Measurements from ENCODE around the gene CCDC102B. TPM values are rescaled to one million over a fixed set of nuclear protein-coding genes. Genes with fewer than 3 reads are reported as not detected.

Gene CCDC102B
- total RNA-seq, 1 donor from 2014 or later: 6.1 TPM

DNA sequence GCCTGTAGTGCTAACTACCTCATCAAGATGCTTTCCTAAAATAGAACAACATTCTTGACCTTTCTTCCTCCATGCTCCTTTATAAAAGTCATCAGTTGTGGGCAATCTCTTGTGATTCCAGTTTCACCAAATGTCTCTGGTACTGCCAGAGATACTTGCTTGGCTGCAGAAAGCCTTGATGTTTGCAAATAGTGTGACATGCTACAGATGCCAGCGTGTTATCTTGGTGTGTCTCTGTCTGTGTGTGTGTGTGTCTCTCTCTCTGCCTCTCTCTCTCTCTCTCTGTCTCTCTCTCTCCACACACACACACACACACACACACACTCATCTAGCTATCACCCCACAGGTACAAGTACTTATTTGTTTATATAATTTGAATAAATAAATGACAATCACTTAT, 146.9 kb downstream of the CCDC102B start:
- Histone ChIP-seq H3K4me3 (no peak overlapping the region), H3K9me3 (replicated peaks) (no peaks in the 10 kb centered on the region), H3K4me1 (peaks cover 11% of the 10 kb centered on the region), H3K27ac (replicated peaks) (no peak overlapping the region), H3K27me3 (ENCODE audit: low read depth) (no peaks in the 10 kb centered on the region), H3K36me3 (no peaks in the 10 kb centered on the region)
- TF ChIP-seq, protein P1, sequence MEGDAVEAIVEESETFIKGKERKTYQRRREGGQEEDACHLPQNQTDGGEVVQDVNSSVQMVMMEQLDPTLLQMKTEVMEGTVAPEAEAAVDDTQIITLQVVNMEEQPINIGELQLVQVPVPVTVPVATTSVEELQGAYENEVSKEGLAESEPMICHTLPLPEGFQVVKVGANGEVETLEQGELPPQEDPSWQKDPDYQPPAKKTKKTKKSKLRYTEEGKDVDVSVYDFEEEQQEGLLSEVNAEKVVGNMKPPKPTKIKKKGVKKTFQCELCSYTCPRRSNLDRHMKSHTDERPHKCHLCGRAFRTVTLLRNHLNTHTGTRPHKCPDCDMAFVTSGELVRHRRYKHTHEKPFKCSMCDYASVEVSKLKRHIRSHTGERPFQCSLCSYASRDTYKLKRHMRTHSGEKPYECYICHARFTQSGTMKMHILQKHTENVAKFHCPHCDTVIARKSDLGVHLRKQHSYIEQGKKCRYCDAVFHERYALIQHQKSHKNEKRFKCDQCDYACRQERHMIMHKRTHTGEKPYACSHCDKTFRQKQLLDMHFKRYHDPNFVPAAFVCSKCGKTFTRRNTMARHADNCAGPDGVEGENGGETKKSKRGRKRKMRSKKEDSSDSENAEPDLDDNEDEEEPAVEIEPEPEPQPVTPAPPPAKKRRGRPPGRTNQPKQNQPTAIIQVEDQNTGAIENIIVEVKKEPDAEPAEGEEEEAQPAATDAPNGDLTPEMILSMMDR (IDR thresholded peaks at IDR 0.05; ENCODE audit: borderline replicate concordance): no peak
- intact Hi-C loops (cut with micrococcal nuclease): no loop called here
- no peak for DNase-seq

DNA sequence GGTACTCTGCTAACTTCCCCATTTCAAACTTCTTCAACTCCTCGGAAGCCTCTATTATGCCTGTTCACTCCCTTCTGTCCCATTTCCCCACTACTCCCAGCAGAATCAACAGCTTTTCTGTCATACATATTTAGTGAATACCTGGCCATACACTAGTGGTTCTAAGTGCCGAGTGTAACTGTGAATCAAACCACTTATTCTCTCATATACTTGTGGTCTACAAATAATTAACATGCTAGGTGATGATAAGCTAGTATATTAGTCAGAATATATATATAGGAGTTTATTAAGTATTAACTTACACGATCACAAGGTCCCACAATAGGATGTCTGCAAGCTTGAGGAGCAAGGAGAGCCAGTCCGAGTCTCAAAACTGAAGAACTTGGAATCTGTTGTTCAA, 150.7 kb downstream of the CCDC102B start:
- no peaks in the 10 kb centered on the region for H3K36me3 ChIP-seq
- intact Hi-C loops (cut with micrococcal nuclease): no loop called here
- H3K4me3 ChIP-seq: no peak overlapping the region
- no peak overlapping the region for H3K27ac ChIP-seq (replicated peaks)
- TF ChIP-seq, protein P1 (IDR thresholded peaks at IDR 0.05; ENCODE audit: borderline replicate concordance): no peak
- no peaks in the 10 kb centered on the region for H3K27me3 ChIP-seq (ENCODE audit: low read depth)
- no peak for DNase-seq
- peaks cover 11% of the 10 kb centered on the region for H3K9me3 ChIP-seq (replicated peaks)
- H3K4me1 ChIP-seq: peaks cover 11% of the 10 kb centered on the region

DNA sequence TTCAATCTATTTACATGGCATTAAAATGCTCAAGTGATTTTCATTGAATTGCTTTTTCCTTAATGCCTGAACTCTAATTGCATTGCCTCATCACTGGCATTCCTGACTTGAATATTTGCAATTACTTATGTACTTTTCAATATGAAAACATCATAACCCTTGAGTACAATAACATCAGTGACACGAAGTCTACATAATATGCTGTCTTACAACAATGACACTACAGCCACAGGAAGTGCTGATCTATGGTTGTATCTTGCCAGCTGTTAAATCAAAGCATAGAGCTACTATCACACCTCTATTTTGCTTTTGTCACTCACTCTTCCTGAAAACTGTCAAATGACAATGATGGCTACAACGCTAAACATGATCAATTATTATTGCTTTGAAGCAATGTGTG, 156.9 kb downstream of the CCDC102B start:
- Histone ChIP-seq H3K36me3 (no peaks in the 10 kb centered on the region), H3K4me3 (no peak overlapping the region), H3K27ac (replicated peaks) (no peak overlapping the region), H3K4me1 (no peaks in the 10 kb centered on the region), H3K27me3 (ENCODE audit: low read depth) (no peaks in the 10 kb centered on the region), H3K9me3 (replicated peaks) (peaks cover 11% of the 10 kb centered on the region)
- no peak for DNase-seq
- TF ChIP-seq, protein P1 (IDR thresholded peaks at IDR 0.05; ENCODE audit: borderline replicate concordance): no peak
- intact Hi-C loops (cut with micrococcal nuclease): no loop called here

DNA sequence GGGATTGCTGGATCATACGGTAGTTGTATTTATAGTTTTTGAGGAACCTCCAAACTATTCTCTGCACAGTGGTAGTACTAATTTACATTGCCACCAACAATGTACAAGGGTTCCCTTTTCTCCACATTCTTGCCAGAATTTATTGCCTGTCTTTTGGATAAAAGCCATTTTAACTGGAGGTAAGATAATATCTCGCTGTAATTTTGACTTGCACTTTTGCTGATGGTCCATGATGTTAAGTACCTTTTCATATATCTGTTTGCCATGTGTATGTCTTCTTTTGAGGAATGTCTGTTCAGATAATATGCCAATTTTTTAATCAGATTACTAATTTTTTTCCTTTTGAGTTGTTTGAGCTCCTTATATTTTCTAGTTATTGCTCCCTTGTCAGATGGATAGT, 158.8 kb downstream of the CCDC102B start:
- H3K27ac ChIP-seq (replicated peaks): no peak overlapping the region
- TF ChIP-seq, protein P1 (IDR thresholded peaks at IDR 0.05; ENCODE audit: borderline replicate concordance): no peak
- intact Hi-C loops (cut with micrococcal nuclease): no loop called here
- no peaks in the 10 kb centered on the region for H3K36me3 ChIP-seq
- no peaks in the 10 kb centered on the region for H3K27me3 ChIP-seq (ENCODE audit: low read depth)
- no peaks in the 10 kb centered on the region for H3K4me1 ChIP-seq
- DNase-seq: no peak
- H3K9me3 ChIP-seq (replicated peaks): peaks cover 11% of the 10 kb centered on the region
- H3K4me3 ChIP-seq: no peak overlapping the region

DNA sequence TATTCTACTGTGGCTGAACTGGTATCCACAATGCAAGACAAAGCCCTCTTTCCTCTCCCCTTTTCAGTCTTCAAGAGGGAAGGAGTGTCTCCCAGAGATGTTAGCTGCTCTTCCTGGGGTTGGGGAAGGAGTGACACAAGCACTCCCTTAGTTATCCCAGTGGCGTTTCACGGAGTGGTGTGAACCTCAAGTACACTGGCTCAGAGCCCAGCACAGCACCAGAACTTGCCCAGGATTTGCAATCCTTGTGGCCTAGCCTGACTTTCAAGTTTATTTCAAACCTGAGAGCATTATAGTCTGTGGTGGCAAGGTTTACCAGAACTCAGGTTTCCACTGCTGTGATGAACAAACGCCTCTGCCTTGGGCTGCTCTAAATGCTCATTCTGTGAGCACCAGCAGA, 162.5 kb downstream of the CCDC102B start:
- Histone ChIP-seq H3K36me3 (no peaks in the 10 kb centered on the region), H3K4me1 (no peaks in the 10 kb centered on the region), H3K27me3 (ENCODE audit: low read depth) (no peaks in the 10 kb centered on the region), H3K4me3 (no peak overlapping the region), H3K27ac (replicated peaks) (no peak overlapping the region), H3K9me3 (replicated peaks) (no peaks in the 10 kb centered on the region)
- DNase-seq: no peak
- intact Hi-C loops (cut with micrococcal nuclease): no loop called here
- TF ChIP-seq, protein P1 (IDR thresholded peaks at IDR 0.05; ENCODE audit: borderline replicate concordance): no peak

DNA sequence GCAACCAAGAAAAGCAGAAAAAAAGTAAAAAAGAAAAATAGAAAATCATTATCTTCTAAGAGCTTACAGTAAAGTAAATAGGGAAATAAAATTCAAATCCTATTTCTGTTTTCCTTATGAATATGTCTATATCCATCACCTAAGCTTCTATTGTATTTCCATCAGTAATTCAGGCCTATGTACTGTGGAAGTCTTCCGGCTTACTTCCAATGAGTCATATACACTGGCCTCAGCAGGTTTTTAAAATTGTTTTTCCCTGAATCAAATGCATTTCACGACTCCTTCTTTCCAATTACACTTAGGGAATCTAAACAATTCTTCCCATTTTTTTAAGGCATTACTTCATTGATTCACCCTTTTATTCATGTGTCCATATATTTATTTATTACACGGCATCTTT, 164.7 kb downstream of the CCDC102B start:
- Histone ChIP-seq H3K4me1 (no peaks in the 10 kb centered on the region), H3K4me3 (no peak overlapping the region), H3K27ac (replicated peaks) (no peak overlapping the region), H3K36me3 (no peaks in the 10 kb centered on the region), H3K27me3 (ENCODE audit: low read depth) (no peaks in the 10 kb centered on the region), H3K9me3 (replicated peaks) (no peaks in the 10 kb centered on the region)
- no peak for DNase-seq
- intact Hi-C loops (cut with micrococcal nuclease): no loop called here
- TF ChIP-seq, protein P1 (IDR thresholded peaks at IDR 0.05; ENCODE audit: borderline replicate concordance): no peak

Data from left ventricle myocardium inferior (tissue), 1 donor.